Liver (tissue), 3 donors: ENCODE data around the gene TMEM191B.
"Not testable (repeated sequence)": the region's sequence is repeated elsewhere in the genome, so short reads cannot be mapped to it uniquely, and the experiment has no call there.

Experiments used
- CTCF ChIP-seq: fragments of 150-350 bp; IDR thresholded peaks from 2 replicates; pipeline ENCODE4 v1.5.1; 2017; ENCODE audit warnings: improper control_type of control experiment, low read depth, low read length; ENCODE audit not compliant: missing input control
- HNF4A ChIP-seq, 2 donors: conservative IDR thresholded peaks; 2 replicates each; pipeline ENCODE4 v1.6.1; 2016; ENCODE audit warnings: antibody characterized with exemption in 2 of 2, mild to moderate bottlenecking in 2 of 2
- MAX ChIP-seq: IDR thresholded peaks from 2 replicates; pipeline ENCODE4 v1.6.1; 2016; ENCODE audit warnings: antibody characterized with exemption
- RAD21 ChIP-seq, 2 donors: IDR thresholded peaks; 2 replicates each; pipeline ENCODE4 v1.6.1; 2016; ENCODE audit warnings: antibody characterized with exemption in 2 of 2, mild to moderate bottlenecking in 2 of 2
- REST ChIP-seq: IDR thresholded peaks from 2 replicates; pipeline ENCODE4 v1.6.1; 2016; ENCODE audit warnings: antibody characterized with exemption, mild to moderate bottlenecking
- SP1 ChIP-seq: IDR thresholded peaks from 2 replicates; pipeline ENCODE4 v1.6.1; 2018; ENCODE audit warnings: antibody characterized with exemption, mild to moderate bottlenecking
- donor health status: healthy.
- donor health status: healthy.

- TF ChIP-seq SP1; MAX; HNF4A (conservative IDR thresholded peaks at IDR 0.05); CTCF; REST; RAD21 (IDR thresholded peaks at IDR 0.05): not testable (repeated sequence)
Measured at GRCh38 chr22:18529416-18530145, 2.0 kb downstream of the TMEM191B start.
